NB4 (cell line): ENCODE data around the gene BBS4.
"Not testable (repeated sequence)": the region's sequence is repeated elsewhere in the genome, so short reads cannot be mapped to it uniquely, and the experiment has no call there.

Source experiments
- CTCF ChIP-seq: IDR thresholded peaks from one replicate; pipeline ENCODE4 v1.5.1; 2012; ENCODE audit warnings: low read depth, low read length
- MAX ChIP-seq: IDR thresholded peaks from 2 replicates; pipeline ENCODE4 v1.6.1; 2011; ENCODE audit warnings: low read depth, low read length

GRCh38 chr15:72663931-72664330 lies 22.1 kb upstream of the BBS4 start:
- not testable (repeated sequence) for TF ChIP-seq MAX, CTCF
